Suprapubic skin (tissue), 4 donors: ENCODE data around the gene ALDH5A1.

Source experiments
- CTCF ChIP-seq, 2 donors: fragments of 200-600 bp in 1 of 2; fragments of 450-650 bp in 1 of 2; sonication (generic) in 1 of 2; IDR thresholded peaks; one replicate each; pipeline ENCODE4 v1.5.1; 2016 to 2019; ENCODE audit warnings: antibody characterized with exemption in 2 of 2, mild to moderate bottlenecking in 1 of 2, moderate library complexity in 1 of 2
- EP300 ChIP-seq: sonication (generic); formaldehyde crosslinking; IDR thresholded peaks from one replicate; pipeline ENCODE4 v1.6.1; 2017; ENCODE audit warnings: antibody characterized with exemption
- POLR2A ChIP-seq, 2 donors: fragments of 450-650 bp; IDR thresholded peaks; one replicate each; pipeline ENCODE4 v1.6.1; 2017; ENCODE audit warnings: antibody characterized with exemption in 2 of 2, mild to moderate bottlenecking in 2 of 2, moderate library complexity in 2 of 2
- POLR2AphosphoS5 ChIP-seq, 3 donors: sonication (generic); formaldehyde crosslinking; IDR thresholded peaks; one replicate each; pipeline ENCODE4 v1.6.1; 2017; ENCODE audit warnings: antibody characterized with exemption in 3 of 3

DNA sequence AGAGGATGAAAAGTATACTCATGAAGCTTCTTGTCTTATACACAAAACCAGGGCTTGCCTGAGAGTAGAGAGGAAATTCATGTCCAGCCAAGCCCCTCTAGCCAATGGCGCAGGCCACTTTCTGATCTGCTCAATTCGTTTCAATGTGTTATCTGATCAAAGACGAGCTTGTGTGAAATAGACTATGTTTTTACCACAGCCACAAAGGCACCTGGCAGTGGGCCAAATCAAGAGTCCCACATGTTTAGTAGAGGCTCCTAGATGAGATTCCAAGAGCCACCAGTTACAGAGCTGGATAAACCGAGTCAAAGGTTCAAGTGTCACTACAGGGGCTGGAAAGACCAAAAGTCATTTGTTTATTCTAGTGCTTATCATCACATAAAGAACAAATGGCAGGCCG, 40.3 kb upstream of the ALDH5A1 start:
- TF ChIP-seq POLR2A (IDR thresholded peaks at IDR 0.05) = no peak
- no peak for TF ChIP-seq CTCF (IDR thresholded peaks at IDR 0.05)
- no peak for TF ChIP-seq POLR2AphosphoS5 (IDR thresholded peaks at IDR 0.05)
- no peak for TF ChIP-seq EP300
